HS-27A (cell line): Measurements from ENCODE around the gene SAG.

Source experiments
- DNase-seq: peaks from one replicate; pipeline ENCODE4 v3.0.0-alpha.2; 2012; ENCODE audit warnings: low read depth, missing footprints

The SAG gene

GRCh38 chr2:233380132-233380895 is 72.7 kb downstream of the SAG start:
- no peak for DNase-seq

- no peak for DNase-seq
Measured at GRCh38 chr2:233380995-233381637, 73.5 kb downstream of the SAG start.

- DNase-seq = no peak
Measured at GRCh38 chr2:233381638-233381995, 74.0 kb downstream of the SAG start.

- DNase-seq = no peak
Measured at GRCh38 chr2:233384015-233384414, 76.4 kb downstream of the SAG start.

- no peak for DNase-seq
Measured at GRCh38 chr2:233384811-233385488, 77.3 kb downstream of the SAG start.

GRCh38 chr2:233385489-233386044 is 78.0 kb downstream of the SAG start:
- no peak for DNase-seq

- no peak for DNase-seq
Measured at GRCh38 chr2:233386382-233387041, 78.9 kb downstream of the SAG start.

- DNase-seq = no peak
Measured at GRCh38 chr2:233387225-233387624, 79.6 kb downstream of the SAG start.

- DNase-seq = no peak
Measured at GRCh38 chr2:233387667-233388528, 80.3 kb downstream of the SAG start.

GRCh38 chr2:233389601-233390125 is 82.0 kb downstream of the SAG start:
- no peak for DNase-seq

GRCh38 chr2:233395687-233396086 is 88.1 kb downstream of the SAG start:
- no peak for DNase-seq
